Common myeloid progenitor, CD34-positive (primary cell): ENCODE measurements around the gene CEACAM7.

Experiments used
- CTCF ChIA-PET: fragments of 350-600 bp; sonication (Branson Sonifier 250); formaldehyde crosslinking; loops from one replicate; lab custom pipeline; 2021; ENCODE audit warnings: antibody characterized with exemption; lab: Charles Lee
- POLR2A ChIA-PET: fragments of 350-600 bp; sonication (Branson Sonifier 250); formaldehyde crosslinking; loops from one replicate; lab custom pipeline; 2021; ENCODE audit warnings: antibody characterized with exemption; lab: Charles Lee
- DNase-seq, 3 donors: peaks; one replicate each; pipeline versions ENCODE4 v3.0.0 to v3.0.0-alpha.2; 2013
- H3K27ac ChIP-seq, 2 experiments: 1 replicate in 1 of 2; 2 replicates in 1 of 2; pipeline ENCODE4 v1.7.0; 2013; ENCODE audit warnings: inconsistent platforms in 2 of 2, low read length in 2 of 2, mild to moderate bottlenecking in 2 of 2, low read depth in 1 of 2, moderate library complexity in 1 of 2; ENCODE audit not compliant: severe bottlenecking in 2 of 2, insufficient read depth in 1 of 2, poor library complexity in 1 of 2
- H3K27me3 ChIP-seq, 5 experiments: replicated peaks in 2 of 5; 1 replicate in 3 of 5; 2 replicates in 2 of 5; pipeline versions ENCODE4 v1.6.1 to v1.7.0; 2013; ENCODE audit warnings: low read length in 4 of 5, mild to moderate bottlenecking in 2 of 5, moderate library complexity in 2 of 5, inconsistent platforms in 1 of 5; ENCODE audit not compliant: insufficient read depth in 5 of 5, control insufficient read depth in 4 of 5
- H3K36me3 ChIP-seq, 4 experiments: 1 replicate in 2 of 4; 2 replicates in 2 of 4; pipeline versions ENCODE4 v1.6.1 to v1.7.0; 2013; ENCODE audit warnings: low read length in 3 of 4, control low read depth in 1 of 4, mild to moderate bottlenecking in 1 of 4; ENCODE audit not compliant: control insufficient read depth in 4 of 4, insufficient read depth in 4 of 4
- H3K4me1 ChIP-seq, 4 experiments: 1 replicate in 3 of 4; 2 replicates in 1 of 4; pipeline versions ENCODE4 v1.6.1 to v1.7.1; 2013; ENCODE audit warnings: low read length in 3 of 4, mild to moderate bottlenecking in 3 of 4, control low read depth in 1 of 4, inconsistent platforms in 1 of 4, moderate library complexity in 1 of 4; ENCODE audit not compliant: control insufficient read depth in 4 of 4, insufficient read depth in 4 of 4; ENCODE audit errors: control extremely low read depth in 1 of 4
- H3K4me3 ChIP-seq, 7 experiments: 1 replicate in 4 of 7; 2 replicates in 3 of 7; pipeline versions ENCODE4 v1.5.1 to v1.7.0; 2013; ENCODE audit warnings: mild to moderate bottlenecking in 7 of 7, low read length in 6 of 7, moderate library complexity in 6 of 7, inconsistent platforms in 2 of 7, low read depth in 2 of 7, control low read depth in 1 of 7; ENCODE audit not compliant: insufficient read depth in 4 of 7, control insufficient read depth in 1 of 7; ENCODE audit errors: extremely low read depth in 1 of 7
- H3K9me3 ChIP-seq, 5 experiments: 1 replicate in 4 of 5; 2 replicates in 1 of 5; pipeline versions ENCODE4 v1.6.1 to v1.7.1; 2013; ENCODE audit warnings: low read length in 4 of 5, mild to moderate bottlenecking in 2 of 5, inconsistent platforms in 1 of 5, low read depth in 1 of 5, moderate library complexity in 1 of 5; ENCODE audit not compliant: control insufficient read depth in 4 of 5, insufficient read depth in 2 of 5; ENCODE audit errors: control extremely low read depth in 1 of 5
- WGBS: methylation state at CpG from one replicate; pipeline ENCODE4 v1.1.5; 2013; ENCODE audit not compliant: insufficient coverage; 5-methylcytosine and 5-hydroxymethylcytosine counted together

CEACAM7 gene

GRCh38 chr19:41688687-41689086, 617 bp upstream of the CEACAM7 start:
- H3K4me1 ChIP-seq = no peaks in the 10 kb centered on the region
- H3K27ac ChIP-seq = no peak overlapping the region
- ChIA-PET CTCF (interaction anchor here (1.0 to 1.6 kb wide), 3 partner anchors 18 to 69 kb away, joined by 3 to 4 read pairs (median 3); no protein-coding TSS in a partner anchor), POLR2A (no interaction called here)
- WGBS = no CpG with 5 or more reads among the region's 4 CpGs
- H3K9me3 ChIP-seq = peaks cover 0 to 5% (median 3%) of the 10 kb centered on the region in 5 experiments
- H3K27me3 ChIP-seq = peaks cover 0 to 20% (median 4%) of the 10 kb centered on the region in 5 experiments
- no peak for DNase-seq
- H3K4me3 ChIP-seq = no peak overlapping the region
- no peaks in the 10 kb centered on the region for H3K36me3 ChIP-seq

DNA sequence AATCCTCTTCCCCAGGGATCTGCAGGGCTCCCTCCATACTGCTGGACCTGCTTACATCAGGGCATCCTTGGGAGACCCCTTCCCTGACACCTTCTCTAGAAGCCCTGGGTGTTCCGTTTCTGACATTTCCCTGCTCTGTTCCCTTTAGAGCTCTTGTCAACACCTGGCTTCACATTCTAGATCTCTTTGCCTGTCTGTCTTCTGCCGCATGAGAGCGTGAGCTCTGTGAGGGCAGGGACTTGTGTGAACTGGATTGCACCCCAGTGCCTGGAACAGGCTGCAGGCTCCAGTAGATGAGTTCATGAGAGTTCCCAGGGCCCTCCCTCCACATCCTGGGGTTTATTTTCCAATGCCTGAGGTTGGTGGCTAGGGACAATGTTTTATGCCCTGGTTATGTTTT, 651 bp downstream of the CEACAM7 start:
- DNase-seq = no peak
- CTCF ChIA-PET = no interaction called here
- peaks cover 0 to 29% (median 4%) of the 10 kb centered on the region in 5 experiments for H3K27me3 ChIP-seq

DNA sequence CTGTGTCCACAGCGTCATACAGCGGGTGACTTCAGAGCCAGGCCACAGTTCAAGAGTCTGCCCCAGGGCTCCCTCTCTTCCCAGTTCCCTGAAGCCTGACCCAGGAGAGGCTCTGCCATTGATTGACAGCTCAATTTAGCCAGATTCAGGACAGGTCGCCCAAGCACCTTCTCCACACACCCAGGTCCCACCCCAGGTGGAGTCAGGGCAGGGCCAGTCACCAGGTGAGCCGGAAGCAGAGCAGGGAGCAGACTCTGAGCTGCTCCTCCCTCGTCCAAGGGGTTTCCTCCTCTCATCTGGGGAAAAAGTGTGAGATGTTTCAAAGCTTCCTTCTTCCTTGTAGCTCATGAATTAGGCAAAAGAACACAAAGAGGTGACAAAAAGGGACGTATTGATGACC, 5.6 kb downstream of the CEACAM7 start:
- Histone ChIP-seq H3K9me3 (no peaks in the 10 kb centered on the region), H3K27ac (no peak overlapping the region), H3K36me3 (no peaks in the 10 kb centered on the region), H3K4me1 (no peaks in the 10 kb centered on the region), H3K4me3 (no peak overlapping the region), H3K27me3 (peaks cover 0 to 32% (median 9%) of the 10 kb centered on the region in 5 experiments)
- CTCF ChIA-PET = interaction anchor here (1.1 to 1.8 kb wide), 3 partner anchors 9 to 36 kb away, joined by 3 to 7 read pairs (median 3); no protein-coding TSS in a partner anchor
- 63% methylated on average over 3 of the region's 6 CpGs for WGBS
- POLR2A ChIA-PET = no interaction called here
- DNase-seq = no peak

More for the DNA sequence above, 651 bp downstream of the CEACAM7 start:
- no peak overlapping the region for H3K4me3 ChIP-seq
- H3K4me1 ChIP-seq = no peaks in the 10 kb centered on the region
- 100% methylated on average over 3 of the region's 3 CpGs for WGBS
- H3K9me3 ChIP-seq = peaks cover 0 to 1% (median 0%) of the 10 kb centered on the region in 5 experiments
- POLR2A ChIA-PET = no interaction called here
- no peaks in the 10 kb centered on the region for H3K36me3 ChIP-seq
- H3K27ac ChIP-seq = no peak overlapping the region

- 89% methylated on average over 5 of the region's 5 CpGs for WGBS
- no peaks in the 10 kb centered on the region for H3K4me1 ChIP-seq
- ChIA-PET POLR2A (no interaction called here), CTCF (no interaction called here)
- peaks cover 5 to 54% (median 16%) of the 10 kb centered on the region in 5 experiments for H3K27me3 ChIP-seq
- H3K9me3 ChIP-seq = peaks cover 0 to 10% (median 0%) of the 10 kb centered on the region in 5 experiments
- no peaks in the 10 kb centered on the region for H3K36me3 ChIP-seq
- H3K4me3 ChIP-seq = no peak overlapping the region
- no peak for DNase-seq
- no peak overlapping the region for H3K27ac ChIP-seq
Measured at GRCh38 chr19:41671486-41671885, 16.6 kb downstream of the CEACAM7 start.

DNA sequence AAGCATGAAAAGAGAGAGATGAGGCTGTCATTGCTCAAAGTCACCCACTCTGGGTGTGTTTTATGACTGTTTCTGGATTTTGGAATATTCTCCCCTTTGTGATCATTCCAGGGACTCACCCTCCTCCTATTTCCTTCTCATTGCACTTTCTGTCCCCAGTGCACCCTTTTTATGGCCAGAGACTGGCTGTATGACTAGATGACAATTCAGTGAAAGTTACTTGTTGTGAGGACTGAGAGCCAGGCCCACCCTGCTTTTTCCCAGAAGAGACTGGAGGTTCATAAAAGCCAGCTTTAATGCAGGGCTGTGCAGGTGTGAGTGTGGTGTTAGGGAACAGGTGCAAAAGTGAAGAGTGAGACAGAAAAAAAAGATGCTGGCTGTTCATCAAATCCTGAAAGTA, 17.3 kb downstream of the CEACAM7 start:
- Histone ChIP-seq H3K27me3 (peaks cover 2 to 47% (median 13%) of the 10 kb centered on the region in 5 experiments), H3K4me3 (no peak overlapping the region), H3K9me3 (peaks cover 0 to 17% (median 7%) of the 10 kb centered on the region in 5 experiments), H3K4me1 (no peaks in the 10 kb centered on the region), H3K36me3 (no peaks in the 10 kb centered on the region), H3K27ac (no peak overlapping the region)
- ChIA-PET POLR2A (interaction anchor here (0.6 kb wide), 1 partner anchor 463 kb away, joined by 3 read pairs; no protein-coding TSS in a partner anchor), CTCF (no interaction called here)
- no peak for DNase-seq

GRCh38 chr19:41668315-41668714, 19.8 kb downstream of the CEACAM7 start:
- POLR2A ChIA-PET = interaction anchor here (0.5 kb wide), 1 partner anchor 67 kb away, joined by 3 read pairs; no protein-coding TSS in a partner anchor
- Histone ChIP-seq H3K27ac (no peak overlapping the region), H3K9me3 (peaks cover 0 to 30% (median 13%) of the 10 kb centered on the region in 5 experiments), H3K4me1 (no peaks in the 10 kb centered on the region), H3K27me3 (peaks cover under 1 to 33% (median 7%) of the 10 kb centered on the region in 5 experiments), H3K4me3 (no peak overlapping the region), H3K36me3 (no peaks in the 10 kb centered on the region)
- CTCF ChIA-PET = interaction anchor here (0.6 to 1.0 kb wide), 2 partner anchors 11 to 21 kb away, joined by 3 to 4 read pairs; no protein-coding TSS in a partner anchor
- no CpG with 5 or more reads among the region's 1 CpG for WGBS
- DNase-seq = no peak

- WGBS = 81% methylated on average over 2 of the region's 2 CpGs
Measured at GRCh38 chr19:41666075-41666474, 22.0 kb downstream of the CEACAM7 start.

More at GRCh38 chr19:41666075-41666474, 22.0 kb downstream of the CEACAM7 start:
- no peaks in the 10 kb centered on the region for H3K4me1 ChIP-seq
- POLR2A ChIA-PET = no interaction called here
- H3K27me3 ChIP-seq = peaks cover 0 to 21% (median 3%) of the 10 kb centered on the region in 5 experiments
- no peaks in the 10 kb centered on the region for H3K36me3 ChIP-seq
- peaks cover 0 to 30% (median 13%) of the 10 kb centered on the region in 5 experiments for H3K9me3 ChIP-seq
- no peak for DNase-seq
- H3K27ac ChIP-seq = no peak overlapping the region
- no peak overlapping the region for H3K4me3 ChIP-seq
- CTCF ChIA-PET = no interaction called here
